HG03280 (cell line): ENCODE results near the gene PTMS.
A peak's percentile ranks its signal among the peaks of the same experiment; 100 is the strongest.
"Not testable (repeated sequence)": the region's sequence is repeated elsewhere in the genome, so short reads cannot be mapped to it uniquely, and the experiment has no call there.

Experiments used
- ATAC-seq: cut with Tn5 transposase; IDR thresholded peaks from one replicate; pipeline ENCODE4 v1.9.1; 2021; ENCODE audit warnings: mild to moderate bottlenecking, moderate library complexity; ENCODE audit not compliant: unreplicated experiment

PTMS gene, protein sequence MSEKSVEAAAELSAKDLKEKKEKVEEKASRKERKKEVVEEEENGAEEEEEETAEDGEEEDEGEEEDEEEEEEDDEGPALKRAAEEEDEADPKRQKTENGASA

DNA sequence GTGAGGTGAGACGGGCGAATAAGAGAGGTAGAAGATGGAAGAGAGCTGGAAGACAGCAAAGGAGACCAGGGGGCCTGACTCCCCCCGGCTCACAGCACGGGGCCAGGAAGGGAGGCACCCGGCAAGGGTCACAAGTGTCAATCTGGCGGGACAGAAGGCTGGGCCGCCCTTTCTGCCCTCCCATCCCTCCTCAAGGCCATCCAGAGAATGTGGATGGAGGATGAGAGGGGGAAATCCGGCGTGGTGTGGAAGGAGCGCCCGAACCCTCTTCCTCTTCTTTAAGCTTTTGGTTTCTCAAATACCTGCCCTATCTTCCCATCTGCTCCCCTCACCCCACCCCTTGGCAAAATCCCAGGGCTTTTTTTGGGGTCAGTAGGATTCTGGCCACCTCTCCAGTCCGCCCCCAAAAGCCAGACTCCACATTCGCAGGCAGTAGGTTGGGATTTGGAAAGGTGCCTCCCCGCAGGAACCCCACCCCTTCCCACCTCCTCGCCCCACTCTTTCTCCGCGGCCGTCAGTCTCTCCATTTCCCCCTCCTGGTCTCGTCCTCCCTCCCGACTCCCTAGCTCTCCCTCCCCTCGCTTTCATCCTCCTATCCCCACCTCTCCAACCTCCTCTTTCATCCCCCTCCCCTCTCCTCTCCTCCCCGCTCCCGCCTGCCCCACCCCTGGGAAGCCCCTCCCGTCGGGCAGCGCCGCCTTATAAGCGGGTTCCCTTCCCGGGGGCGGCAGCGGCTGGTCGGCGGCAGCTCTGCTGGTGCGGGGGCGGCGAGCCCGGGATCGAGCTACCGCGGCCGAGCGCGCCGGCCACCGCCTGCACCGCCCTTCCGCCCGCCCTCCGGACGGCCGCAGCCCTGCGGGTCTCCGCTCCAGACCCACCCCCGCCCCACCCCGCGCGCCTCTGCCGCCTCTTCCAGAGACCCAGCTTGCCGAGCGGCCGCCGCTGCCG is at the start of gene PTMS:
TSS of gene PTMS (plus strand) at position 730 of the 948 bp plus-strand sequence. CDS start 343 bp downstream, outside the sequence.
- ATAC-seq, result peak; percentile 24

DNA sequence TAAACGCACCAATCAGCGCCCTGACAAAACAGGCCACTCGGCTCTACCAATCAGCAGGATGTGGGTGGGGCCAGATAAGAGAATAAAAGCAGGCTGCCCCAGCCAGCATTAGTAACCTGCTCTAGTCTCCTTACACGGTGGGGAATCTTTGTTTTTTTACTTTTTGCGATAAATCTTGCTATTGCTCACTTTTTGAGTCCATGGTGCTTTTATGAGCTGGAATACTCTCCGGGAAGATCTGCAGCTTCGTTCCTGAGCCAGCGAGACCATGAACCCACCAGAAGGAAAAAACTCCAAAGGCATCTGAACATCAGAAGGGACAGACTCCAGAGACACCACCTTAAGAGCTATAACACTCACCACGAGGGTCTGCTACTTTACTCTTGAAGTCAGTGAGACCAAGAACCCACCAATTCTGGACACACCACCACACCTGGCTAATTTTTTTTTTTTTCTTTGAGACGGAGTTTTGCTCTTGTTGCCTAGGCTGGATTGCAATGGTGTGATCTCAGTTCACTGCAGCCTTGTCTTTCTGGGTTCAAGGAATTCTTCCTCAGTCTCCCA is 49.2 kb upstream of the PTMS start:
- ATAC-seq, result no peak

DNA sequence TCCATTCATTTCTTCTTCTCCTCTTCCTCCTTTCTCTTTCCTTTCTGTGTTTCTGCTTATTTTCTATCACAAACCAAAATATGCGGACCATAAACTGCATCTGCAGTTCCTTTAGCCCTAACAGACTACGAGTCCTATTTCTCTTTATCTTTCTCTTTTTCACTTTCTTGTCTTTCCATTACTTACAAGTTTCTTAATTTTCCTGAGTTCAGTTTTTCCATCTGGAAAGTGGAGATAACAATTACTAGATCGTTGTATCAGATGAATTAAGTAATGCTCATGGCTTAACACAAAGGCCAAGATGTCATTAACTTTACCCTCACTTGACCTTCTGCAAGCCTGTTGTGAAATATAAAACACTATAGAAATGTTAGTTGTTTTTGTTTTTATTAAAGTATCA is 43.3 kb upstream of the PTMS start:
- ATAC-seq, result no peak

DNA sequence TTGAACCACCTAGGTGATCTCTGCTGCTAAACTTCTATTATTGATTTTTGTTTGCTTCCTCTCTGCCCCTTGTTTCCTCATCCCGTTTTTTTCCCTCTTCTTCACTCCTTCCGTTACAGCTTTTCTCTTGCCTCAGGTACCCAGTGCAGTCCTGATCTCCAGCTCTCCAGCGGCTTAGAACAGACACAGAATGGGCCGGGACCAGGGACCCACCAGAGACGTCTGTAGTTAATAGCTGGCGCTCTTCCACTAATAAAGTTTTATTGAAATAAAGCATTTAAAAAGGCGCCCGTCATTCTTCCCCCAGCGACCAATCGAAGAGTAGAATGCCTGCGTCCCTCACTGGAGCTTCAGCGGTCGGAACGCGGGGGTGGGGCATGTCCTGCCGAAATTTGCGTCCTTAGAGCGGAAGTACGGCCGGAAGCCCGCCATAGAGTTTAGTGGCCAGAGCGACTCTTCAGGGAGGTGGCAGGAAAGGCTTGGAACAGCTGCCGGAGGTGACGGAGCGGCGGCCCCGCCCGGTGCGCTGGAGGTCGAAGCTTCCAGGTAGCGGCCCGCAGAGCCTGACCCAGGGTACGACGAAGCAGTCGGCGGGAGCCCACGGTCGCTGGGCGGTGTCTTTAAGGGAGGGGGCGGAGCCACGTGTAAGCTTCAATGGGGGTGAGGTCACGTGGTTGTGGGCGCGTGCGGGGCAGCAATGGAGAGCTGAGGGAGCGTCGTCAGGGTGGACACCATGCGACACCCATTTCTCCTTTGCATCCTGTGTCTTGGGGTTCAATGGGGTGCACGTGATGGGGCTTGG is 42.4 kb upstream of the PTMS start, which contains the start of gene COPS7A:
TSS of gene COPS7A (plus strand) at position 440 of the 802 bp plus-strand sequence. CDS start 611 bp downstream, outside the sequence.
- peak; percentile 97 for ATAC-seq

DNA sequence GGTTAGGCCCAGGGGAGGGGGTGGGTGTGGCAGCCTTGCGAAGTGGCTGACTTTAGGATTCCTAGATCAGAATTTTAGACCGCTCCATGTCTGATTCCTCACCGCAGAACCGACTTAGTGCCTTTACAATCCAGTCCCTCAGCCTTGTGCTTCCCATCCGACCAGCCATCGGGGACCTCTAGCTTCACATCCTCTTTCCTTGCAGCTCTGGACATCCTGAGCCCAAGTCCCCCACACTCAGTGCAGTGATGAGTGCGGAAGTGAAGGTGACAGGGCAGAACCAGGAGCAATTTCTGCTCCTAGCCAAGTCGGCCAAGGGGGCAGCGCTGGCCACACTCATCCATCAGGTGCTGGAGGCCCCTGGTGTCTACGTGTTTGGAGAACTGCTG is 41.8 kb upstream of the PTMS start:
- ATAC-seq, result peak; percentile 21

DNA sequence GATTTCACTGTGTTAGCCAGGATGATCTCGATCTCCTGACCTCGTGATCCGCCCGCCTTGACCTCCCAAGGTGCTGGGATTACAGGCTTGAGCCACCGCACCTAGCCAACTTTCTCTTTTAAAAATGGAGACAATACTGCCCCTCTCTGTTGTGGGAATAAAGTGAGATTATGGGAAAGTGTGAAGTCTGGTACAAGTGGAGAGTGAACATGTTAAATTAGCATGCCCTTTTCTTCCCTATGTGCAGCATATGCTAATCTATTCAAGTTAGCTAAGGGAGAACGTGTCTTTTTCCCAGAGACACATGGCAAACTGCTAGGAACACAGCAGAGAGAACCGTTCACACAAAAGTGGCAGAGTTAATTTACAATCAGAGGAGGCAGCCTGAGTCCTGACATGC is 40.8 kb upstream of the PTMS start:
- ATAC-seq, result no peak

DNA sequence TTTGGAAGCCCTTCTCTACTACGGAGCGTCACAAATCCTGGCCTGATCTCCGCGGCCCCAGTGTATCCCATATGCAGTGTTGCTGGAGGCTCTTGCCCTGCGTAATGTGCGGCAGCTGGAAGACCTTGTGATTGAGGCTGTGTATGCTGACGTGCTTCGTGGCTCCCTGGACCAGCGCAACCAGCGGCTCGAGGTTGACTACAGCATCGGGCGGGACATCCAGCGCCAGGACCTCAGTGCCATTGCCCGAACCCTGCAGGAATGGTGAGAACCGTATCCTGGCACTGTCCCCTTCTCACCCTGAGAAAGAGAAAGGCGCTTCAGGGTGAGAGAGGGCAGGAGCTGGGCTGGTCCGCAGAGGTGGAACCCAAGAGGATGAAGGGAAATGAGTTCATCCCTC is 37.0 kb upstream of the PTMS start:
- ATAC-seq, result no peak

DNA sequence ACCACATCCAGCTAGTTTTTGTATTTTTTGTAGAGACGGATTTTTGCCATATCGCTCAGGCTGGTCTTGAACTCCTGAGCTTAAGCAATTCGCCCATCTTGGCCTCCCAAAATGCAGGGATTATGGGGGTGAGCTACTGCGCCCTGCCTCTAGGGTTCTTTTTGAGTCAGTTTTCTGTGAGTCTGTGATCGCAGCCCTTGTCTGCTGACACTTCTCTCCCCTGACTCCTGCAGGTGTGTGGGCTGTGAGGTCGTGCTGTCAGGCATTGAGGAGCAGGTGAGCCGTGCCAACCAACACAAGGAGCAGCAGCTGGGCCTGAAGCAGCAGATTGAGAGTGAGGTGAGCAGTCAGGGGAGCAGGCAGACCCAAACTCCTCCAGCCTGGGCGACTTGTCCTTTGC is 36.0 kb upstream of the PTMS start:
- no peak for ATAC-seq

DNA sequence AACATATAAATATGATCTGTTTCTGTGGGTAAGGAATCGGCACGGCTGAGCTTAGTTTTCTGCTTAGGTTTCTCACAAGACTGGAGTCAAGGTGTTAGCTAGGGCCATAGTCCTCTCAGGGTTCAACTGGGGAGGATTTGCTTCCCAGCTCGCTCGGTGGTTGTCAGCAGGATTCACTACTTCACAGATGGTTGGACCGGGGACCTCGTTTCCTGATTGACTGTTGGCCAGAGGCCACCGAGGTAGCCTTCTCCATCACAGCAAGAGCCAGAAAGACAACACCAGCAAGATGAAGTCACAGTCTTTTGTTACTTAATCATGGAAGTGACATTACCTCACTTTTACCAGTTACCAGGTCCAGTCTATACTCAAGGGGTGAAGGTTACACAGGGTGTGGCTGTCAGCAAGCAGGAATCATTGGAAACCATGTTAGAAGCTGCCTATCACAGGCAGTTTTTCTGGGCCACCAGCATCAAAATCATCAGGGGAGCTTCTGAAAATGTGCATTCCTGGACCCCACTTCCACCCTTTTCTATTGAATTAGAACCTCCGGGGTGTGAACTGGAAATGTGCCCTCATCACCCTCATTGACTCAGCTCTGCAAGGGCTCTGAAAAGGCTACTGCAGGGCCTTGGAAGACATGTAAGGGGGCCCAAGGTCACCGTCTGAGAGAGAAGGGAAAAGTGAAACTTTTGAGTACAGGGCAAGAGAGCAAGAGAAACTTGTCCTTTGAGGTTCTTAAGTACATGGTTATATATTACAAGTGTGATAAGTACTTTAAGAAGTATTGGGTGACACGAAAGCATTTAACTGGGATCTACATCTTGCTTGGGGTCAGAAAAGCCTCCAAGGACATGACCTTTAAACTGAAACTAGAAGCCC is 31.4 kb upstream of the PTMS start:
- ATAC-seq, result no peak

DNA sequence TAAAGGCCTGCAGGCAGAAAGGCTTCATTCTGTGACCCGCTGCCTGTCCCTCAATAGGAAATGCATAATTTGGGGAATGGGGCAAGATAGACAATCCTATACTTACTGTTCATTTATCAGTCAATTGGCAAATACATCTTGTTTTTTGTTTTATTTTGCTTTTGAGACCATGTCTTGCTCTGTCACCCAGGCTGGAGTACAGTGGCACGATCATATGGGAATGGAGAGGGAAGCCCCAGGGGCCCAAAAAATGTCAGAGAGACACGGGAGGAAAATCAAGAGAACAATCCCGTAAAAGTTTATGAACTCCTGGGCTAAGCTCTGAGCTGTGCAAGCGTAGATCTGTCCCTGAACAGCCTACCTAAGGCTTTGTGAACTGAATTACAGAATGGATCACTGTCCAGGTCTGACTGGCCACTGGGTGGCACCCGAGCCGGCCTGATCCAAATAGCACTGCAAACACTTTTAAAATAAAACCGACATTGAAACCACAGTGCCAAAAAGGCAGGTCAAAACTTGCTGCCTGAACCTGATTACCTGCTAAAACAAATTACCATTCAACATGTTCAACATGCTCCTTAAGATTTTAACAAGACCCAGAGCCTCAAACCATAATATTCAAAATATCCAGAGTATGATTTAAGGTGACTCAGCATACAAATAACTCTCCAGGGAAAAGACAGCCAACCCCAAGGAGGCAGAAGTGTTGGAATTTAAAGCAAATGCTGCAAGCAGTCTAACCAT is 30.5 kb upstream of the PTMS start:
- ATAC-seq, result peak; percentile 51

DNA sequence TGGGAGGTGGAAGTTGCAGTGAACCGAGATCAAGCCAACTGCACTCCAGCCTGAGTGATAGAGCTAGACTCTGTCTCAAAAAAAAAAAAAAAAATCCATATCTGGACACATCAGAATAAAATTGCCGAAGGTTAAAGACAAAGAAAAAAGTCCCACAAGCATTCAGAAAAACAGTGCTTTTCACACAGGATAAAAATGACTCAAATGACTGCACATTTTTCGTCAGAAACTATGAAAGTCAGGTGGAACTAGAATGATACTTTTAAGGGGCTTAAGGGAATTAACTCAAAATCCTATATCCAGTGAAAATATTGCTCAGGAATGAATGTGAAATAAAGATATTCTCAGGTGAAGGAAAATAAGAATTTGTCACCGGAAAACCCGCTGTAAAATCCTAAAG is 29.4 kb upstream of the PTMS start:
- no peak for ATAC-seq

DNA sequence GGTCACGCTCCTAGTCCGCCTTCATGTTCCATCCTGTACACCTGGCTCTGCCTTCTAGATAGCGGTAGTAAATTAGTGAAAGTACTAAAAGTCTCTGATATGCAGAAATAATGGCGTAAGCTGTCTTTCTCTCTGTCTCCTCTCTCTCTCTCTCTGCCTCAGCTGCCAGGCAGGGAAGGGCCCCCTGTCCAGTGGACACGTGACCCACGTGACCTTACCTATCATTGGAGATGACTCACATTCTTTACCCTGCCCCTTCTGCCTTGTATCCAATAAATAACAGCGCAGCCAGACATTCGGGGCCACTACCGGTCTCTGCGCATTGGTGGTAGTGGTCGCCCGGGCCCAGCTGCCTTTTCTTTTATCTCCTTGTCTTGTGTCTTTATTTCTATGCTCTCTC is 24.1 kb upstream of the PTMS start:
- not testable (repeated sequence) for ATAC-seq

DNA sequence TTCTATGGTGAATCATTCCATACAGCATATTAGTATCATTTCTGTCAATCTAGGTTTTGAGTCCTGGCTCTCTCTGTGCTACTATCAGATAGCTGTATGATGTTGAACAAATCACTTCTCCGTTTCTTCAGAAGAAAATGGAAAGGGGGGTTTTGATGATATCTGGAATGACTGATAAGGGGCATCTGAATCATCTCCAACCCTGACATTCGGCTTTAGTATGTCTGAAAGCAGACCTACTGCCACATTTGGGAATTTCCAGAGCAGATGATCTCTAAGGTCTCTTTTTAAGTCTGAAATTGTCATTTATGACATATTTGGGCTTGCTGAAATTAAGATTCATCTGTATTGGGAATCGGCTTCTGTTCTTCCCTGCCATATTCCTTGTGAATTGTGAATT is 23.3 kb upstream of the PTMS start:
- no peak for ATAC-seq

DNA sequence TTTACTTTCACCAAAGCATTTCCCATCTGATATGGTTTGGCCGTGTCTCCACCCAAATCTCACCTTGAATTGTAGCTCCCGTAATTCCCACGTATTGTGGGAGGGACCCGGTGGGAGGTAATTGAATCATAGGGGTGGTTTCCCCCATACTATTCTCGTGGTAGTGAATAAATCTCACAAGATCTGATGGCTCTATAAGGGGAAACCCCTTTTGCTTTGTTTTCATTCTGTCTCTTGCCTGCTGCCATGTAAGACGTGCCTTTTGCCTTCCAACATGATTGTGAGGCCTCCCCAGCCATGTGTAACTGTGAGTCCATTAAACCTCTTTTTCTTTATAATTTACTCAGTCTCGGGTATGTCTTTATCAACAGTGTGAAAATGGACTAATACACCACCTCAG is 22.9 kb upstream of the PTMS start:
- ATAC-seq, result not testable (repeated sequence)

DNA sequence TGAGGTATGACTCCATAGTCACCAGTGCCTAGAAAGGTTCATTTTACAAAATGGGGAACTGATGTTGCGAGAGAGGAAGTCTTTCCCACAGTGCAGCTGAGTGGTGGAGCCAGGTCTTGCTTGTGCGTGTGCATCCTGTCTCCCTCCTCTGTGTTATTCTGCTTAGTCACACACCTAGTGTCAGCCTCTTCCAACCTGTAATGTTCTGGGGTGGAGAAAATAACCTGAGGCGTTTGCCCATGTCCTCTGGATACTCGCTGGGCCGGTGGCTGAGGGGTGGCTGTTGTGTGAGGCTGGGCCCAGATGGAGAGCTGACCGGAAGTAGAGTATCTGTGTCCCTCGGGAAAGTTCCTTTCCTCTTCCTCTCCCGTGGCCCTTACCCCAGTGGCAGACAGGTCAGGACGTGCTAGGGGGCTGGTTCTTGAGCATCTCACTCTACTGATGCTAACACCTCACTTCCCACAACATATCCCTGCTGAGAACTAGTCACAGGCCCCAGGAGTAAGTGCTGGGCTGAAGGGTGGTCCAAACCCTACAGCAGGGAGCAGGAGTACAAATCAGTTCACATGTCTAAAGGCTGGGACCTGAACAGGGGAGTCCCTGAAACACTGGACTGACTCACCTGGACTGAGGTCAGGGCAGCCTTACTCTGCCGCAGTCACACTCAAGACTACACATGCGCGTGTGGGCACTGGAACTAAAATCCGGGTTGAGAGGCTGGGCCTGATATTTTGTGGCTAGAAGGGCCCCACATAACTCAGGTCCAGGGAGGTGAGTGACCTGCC is 20.2 kb upstream of the PTMS start:
- ATAC-seq, result no peak

DNA sequence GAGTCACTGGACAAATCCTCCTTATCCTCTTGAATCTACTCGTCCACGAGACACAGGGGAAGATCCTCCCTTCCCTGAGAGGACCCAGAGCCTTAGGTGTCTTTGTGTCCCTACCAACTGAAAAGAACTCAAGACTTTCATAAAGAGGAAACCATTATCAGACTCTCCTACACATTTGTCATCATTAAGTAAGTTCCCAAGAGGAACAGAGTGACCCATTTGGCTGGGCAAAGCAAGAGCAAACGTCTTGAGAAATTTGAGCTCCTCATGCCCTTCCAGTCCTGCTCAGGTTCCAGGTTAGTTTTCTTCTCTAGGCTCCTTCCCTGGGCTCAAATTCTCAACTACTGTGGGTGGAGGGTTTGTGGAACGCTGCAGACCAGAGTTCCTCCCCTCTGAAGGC is 18.9 kb upstream of the PTMS start:
- no peak for ATAC-seq

DNA sequence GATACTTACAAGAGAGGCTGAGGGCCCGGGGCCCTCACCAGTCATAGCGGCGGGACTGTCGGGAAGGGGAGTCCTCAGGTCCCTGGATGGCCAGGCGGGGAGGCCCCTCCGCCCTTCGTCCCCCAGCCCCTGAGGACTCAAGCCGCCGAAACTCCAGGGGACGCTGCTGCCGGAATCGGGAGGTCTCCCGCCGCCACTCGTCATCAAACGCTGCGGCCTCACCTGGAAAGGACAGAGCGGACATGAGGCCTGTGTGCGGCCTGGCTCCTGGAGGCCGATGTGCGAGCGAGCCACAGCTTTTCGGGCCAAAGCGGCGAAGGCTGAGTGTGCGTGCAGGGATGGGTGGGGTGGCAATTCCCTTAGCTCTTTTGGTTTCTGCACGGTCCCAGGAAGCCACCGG is 17.4 kb upstream of the PTMS start:
- ATAC-seq, result no peak

DNA sequence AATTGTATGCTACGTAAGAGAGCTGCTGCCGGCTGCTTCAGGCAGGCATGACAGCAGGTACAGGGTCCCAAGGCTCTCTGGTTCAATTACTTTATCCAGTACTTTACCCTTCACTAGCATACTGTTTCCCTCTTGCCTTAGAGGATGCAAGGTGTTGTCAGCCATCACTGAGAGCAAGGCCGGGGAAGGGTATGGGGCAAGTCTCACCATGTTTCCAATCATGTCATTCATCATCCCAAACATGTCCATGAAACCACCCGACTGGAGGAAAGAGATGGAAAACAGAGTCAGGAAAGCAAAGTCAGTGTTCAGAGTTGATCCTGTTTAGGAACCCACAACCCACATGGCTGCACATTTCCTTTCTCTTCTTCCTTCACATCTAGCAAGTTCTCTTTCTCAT is 15.7 kb upstream of the PTMS start:
- no peak for ATAC-seq

DNA sequence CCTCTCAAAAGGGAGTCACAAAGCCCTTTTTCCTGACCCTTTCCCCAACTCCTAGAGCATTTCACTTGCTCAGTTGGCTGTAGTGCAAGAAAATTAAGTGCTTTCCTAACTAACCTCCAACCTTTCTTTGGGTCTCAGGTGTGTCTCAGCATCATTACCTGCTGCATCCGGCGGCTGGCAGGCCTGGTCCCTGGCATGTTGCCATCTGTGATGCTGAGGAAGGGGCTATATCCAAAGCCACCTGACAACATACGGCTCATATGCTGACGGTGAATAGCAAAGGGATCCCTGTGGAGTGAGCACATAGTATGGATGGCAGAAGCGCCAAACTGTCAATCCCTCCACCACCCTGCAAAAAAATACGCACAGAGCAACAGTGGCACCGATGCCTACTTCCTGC is 14.4 kb upstream of the PTMS start:
- no peak for ATAC-seq
